Brain microvascular endothelial cell (primary cell): ENCODE results near the gene PLEKHG5.

Source experiments
- DNase-seq: peaks from one replicate; pipeline ENCODE4 v3.0.0-alpha.2; 2020
- H3K27ac ChIP-seq: fragments of 250-450 bp; sonication (Bioruptor Pico); 2 replicates; pipeline ENCODE4 v1.5.1; 2020; ENCODE audit warnings: mild to moderate bottlenecking, moderate library complexity
- H3K27me3 ChIP-seq: fragments of 250-450 bp; sonication (Bioruptor Pico); replicated peaks from 2 replicates; pipeline ENCODE4 v1.5.1; 2020; ENCODE audit warnings: mild to moderate bottlenecking
- H3K36me3 ChIP-seq: fragments of 250-450 bp; sonication (Bioruptor Pico); replicated peaks from 2 replicates; pipeline ENCODE4 v1.5.1; 2020; ENCODE audit warnings: mild to moderate bottlenecking
- H3K4me3 ChIP-seq: 2 replicates; pipeline ENCODE4 v1.5.1; 2011; ENCODE audit warnings: low read depth, mild to moderate bottlenecking, control low read depth, low read length, moderate library complexity
- in situ Hi-C: cut with HindIII; loops from 2 replicates; pipeline ENCODE4 v1.10.0; 2017; ENCODE audit warnings: low sequenced_read_pairs, low pct_ligation_motif_present
- TF ChIP-seq, protein P1 (sequence below): IDR thresholded peaks from 2 replicates; pipeline ENCODE4 v1.5.1; 2011; ENCODE audit warnings: low read depth, mild to moderate bottlenecking, moderate library complexity, low read length, control low read depth, inconsistent platforms; ENCODE audit errors: missing control alignments

Gene PLEKHG5

DNA sequence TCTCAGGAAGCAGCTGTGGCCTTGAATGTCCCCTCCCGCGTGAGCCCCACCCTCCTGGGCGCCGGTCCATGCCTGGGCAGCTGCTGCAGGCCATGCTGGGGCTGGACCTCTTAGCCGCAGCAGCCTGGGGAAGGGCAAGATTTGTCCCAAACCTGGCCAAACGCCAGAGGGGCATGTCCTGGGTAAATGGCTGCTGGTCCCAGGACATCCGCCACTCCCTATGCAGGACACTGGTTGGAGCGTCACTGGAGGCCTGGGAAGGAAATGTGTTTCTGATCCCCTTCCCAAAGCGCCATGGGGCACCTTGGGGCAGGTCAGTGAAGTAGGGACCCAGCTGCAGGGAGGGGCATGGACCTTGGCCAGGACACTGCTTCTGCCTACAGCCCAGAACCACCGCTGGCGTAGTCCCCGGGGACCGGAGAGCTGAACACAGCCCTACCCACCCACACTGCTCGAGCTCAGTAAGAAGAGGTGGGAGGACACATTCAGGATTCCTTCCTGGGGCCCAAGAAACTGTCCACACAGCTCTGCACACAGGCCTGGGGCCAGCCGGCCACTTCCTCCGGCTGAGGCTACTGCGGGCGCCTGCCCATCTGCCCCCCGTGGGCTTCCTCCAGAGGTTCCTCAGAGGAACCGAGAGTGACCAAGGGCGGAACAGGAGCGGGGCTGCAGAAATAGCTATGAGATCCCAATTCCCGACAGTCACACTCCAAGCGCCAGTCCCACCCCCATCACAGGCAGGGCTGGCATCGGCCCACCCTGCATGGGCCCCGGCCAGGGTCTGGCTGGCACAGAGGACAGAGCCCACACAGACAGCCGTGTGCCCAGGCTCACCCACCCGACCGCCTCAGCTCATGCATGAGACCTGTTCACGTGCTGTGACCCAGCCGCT lies 10.8 kb upstream of the PLEKHG5 start:
- H3K4me3 ChIP-seq = no peak overlapping the region
- DNase-seq = no peak
- TF ChIP-seq, protein P1, sequence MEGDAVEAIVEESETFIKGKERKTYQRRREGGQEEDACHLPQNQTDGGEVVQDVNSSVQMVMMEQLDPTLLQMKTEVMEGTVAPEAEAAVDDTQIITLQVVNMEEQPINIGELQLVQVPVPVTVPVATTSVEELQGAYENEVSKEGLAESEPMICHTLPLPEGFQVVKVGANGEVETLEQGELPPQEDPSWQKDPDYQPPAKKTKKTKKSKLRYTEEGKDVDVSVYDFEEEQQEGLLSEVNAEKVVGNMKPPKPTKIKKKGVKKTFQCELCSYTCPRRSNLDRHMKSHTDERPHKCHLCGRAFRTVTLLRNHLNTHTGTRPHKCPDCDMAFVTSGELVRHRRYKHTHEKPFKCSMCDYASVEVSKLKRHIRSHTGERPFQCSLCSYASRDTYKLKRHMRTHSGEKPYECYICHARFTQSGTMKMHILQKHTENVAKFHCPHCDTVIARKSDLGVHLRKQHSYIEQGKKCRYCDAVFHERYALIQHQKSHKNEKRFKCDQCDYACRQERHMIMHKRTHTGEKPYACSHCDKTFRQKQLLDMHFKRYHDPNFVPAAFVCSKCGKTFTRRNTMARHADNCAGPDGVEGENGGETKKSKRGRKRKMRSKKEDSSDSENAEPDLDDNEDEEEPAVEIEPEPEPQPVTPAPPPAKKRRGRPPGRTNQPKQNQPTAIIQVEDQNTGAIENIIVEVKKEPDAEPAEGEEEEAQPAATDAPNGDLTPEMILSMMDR = no peak
- H3K36me3 ChIP-seq = no peaks in the 10 kb centered on the region
- H3K27ac ChIP-seq = no peak overlapping the region
- in situ Hi-C loops = no loop called here
- no peaks in the 10 kb centered on the region for H3K27me3 ChIP-seq

DNA sequence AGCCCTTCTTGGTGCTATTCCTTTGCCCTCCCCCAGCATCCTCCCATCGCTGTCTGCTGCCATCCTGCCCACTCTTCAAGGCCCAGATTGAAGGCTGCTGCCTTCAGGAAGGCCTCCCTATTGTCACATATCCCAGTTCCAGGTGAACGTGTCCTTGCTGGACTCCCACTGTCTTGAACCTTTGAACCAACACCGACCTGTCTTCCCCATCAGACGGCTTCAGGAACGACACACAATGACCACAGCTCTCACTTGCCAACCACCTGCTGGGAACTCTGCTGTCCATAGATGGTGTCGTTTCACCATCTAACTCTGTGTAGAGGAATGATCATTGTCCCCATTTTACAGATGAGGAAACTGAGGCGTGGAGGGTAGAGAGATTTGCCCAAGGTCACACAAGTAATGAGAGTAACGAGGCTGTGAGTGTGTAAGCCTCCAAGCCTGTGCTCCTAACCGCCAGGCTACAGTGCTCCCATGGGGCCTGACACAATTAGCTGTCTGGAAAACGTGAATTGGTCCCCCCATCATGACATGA lies 9.9 kb upstream of the PLEKHG5 start:
- no peak for DNase-seq
- in situ Hi-C loops = no loop called here
- Histone ChIP-seq H3K36me3 (no peaks in the 10 kb centered on the region), H3K27ac (no peak overlapping the region), H3K4me3 (no peak overlapping the region), H3K27me3 (no peaks in the 10 kb centered on the region)
- TF ChIP-seq, protein P1 = no peak

DNA sequence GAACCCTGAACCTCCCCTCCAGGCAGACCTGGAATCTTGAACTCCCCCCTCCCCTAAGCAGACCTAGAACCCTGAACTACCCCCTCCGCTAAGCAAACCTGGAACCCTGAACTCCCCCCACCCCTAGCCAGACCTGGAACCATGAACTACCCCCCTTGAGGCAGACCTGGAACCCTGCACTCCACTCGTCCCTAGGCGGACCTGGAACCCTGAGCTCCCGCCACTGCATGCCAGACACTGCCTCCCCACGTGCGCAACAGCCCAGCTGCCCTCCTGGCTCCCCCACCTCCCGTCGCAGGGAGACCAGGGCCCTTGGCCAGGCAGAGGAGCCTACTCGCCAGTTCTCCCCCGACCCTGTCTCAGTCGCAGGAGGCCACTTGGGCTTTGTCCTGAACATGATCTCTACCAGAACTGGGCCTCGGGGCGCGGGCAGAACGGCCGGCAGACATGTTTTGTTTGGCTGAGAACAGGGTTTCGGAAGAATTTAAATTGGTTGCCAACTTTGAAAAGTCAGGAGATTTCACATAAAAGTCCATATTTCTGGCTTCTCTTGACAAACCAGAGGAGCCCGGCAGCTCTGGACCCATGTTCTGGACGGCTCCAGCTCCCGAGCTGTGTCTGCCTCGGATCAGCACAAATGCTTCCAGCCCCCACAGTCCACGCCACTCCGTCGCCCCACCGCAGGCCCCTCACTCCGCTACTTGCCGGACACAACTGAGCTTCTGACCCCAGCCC lies 9.2 kb upstream of the PLEKHG5 start:
- Histone ChIP-seq H3K27me3 (no peaks in the 10 kb centered on the region), H3K4me3 (no peak overlapping the region), H3K36me3 (no peaks in the 10 kb centered on the region), H3K27ac (no peak overlapping the region)
- no peak for DNase-seq
- in situ Hi-C loops = no loop called here
- TF ChIP-seq, protein P1 = no peak

DNA sequence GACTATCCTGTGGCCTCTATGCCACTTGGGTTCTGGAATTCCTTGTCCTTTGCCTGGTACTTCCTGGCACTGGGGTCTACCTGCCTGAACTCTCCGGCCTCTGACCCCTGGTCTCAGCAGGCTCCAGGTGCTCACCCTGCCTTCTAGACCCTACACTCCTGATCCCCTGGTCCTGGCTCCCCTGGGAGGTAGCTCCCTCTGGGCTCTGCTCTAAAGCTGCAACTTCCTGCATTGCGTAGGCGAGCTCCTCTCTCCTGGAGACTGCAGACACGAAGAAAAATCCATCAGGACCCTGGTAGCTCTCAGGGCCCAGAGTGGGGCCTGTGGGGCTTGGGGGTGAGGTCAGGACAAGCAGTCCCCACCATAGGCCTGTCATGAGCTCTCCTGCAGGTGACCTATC lies 7.8 kb upstream of the PLEKHG5 start:
- no peak for DNase-seq
- Histone ChIP-seq H3K27ac (no peak overlapping the region), H3K4me3 (no peak overlapping the region), H3K27me3 (no peaks in the 10 kb centered on the region), H3K36me3 (no peaks in the 10 kb centered on the region)
- in situ Hi-C loops = no loop called here
- TF ChIP-seq, protein P1 = no peak

DNA sequence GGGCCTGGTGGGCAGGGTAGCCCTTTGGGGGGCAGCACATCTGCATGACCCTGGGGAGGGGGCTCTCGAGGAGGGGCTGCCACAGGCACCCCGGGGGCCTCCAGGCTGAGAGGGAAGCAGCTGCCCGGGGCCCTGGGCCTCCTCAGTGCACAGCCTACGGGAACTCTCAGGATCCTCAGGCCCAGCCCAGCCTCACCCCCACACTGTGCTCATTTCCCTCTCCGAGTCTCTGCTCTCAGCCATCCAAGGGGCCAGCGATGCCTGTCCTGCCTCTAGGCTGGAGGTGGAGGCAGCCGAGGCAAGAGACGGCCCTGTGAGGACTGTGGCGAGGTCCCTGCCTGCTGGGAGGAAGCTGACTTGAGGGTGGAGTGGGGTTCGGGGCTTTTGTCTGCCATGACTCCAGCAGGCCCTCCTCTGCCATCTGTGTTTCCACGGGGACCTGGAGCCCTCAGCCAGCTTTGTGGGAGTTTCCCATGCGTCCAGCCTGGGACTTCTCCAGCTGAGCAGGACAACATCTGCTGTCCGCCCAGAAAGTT lies 7.2 kb upstream of the PLEKHG5 start:
- H3K27me3 ChIP-seq = no peaks in the 10 kb centered on the region
- no peak for DNase-seq
- in situ Hi-C loops = no loop called here
- H3K36me3 ChIP-seq = no peaks in the 10 kb centered on the region
- no peak overlapping the region for H3K27ac ChIP-seq
- TF ChIP-seq, protein P1 = no peak
- H3K4me3 ChIP-seq = no peak overlapping the region
